NCI-H1417 treated with DMSO at 0.1 percent for 48 hours (cell line): ENCODE results near the gene TMEM80.
"Not testable (repeated sequence)": the region's sequence is repeated elsewhere in the genome, so short reads cannot be mapped to it uniquely, and the experiment has no call there.

Source experiments
- DNase-seq: peaks from one replicate; lab custom pipeline; 2025; lab: John Stamatoyannopoulos, UW

TMEM80 gene

DNA sequence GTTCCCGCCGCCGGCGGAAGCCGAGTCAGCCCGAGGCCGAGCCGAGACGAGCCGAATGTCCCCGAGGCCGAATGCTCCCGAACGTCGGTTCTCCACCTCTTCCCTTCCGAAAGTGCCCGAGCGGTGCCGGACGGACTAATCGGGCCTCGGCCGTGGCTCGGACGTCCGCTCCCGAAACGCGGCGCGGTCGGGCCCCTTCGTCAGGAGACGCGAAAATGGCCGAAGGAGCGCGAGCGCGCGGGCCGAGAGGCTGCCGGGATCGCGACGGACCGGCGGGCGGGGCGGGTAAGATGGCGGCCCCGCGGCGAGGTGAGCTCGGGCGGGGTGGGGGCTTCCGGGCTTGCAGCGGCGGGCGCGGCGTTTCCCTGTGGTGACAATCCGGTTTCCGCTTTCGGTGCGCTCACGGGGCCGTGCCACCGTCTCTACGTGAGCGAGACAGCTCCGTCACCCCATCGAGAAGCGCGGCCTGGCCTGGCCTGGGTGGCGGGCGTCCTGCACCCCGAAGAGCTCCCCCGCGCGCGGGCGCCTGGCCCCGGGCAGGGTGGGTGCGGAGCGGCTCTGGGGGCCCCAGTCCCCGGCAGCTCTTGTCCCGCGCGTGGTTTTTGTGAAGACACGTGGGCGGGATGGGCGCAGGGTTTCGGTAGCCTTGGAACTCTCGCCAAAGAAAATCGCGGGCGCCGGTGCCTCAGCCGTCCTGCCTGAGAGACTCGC is at the start of gene TMEM80:
TSS of gene TMEM80 (plus strand) at position 279 of the 711 bp plus-strand sequence. CDS start at position 291, 12 bp downstream.
- peak; percentile 76 for DNase-seq

DNA sequence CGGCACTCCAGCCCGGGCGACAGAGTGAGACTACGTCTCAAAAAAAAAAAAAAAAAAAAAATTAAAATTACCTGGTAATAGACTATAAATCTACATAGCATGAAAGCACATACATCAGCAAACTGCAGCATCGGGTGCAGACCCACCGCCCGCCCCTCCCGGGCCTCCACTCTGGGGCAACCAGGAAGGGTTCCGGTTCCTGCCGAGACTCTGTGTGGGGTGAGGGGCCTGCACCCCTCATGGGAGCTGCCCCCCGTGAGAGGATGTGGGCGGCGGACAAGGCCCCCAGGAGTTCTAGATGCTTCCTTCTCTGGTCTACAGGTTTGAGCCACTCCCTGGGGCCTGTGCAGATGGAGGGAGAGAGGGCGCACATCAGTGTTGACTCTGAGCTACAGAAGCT is 49.4 kb upstream of the TMEM80 start:
- DNase-seq = no peak

DNA sequence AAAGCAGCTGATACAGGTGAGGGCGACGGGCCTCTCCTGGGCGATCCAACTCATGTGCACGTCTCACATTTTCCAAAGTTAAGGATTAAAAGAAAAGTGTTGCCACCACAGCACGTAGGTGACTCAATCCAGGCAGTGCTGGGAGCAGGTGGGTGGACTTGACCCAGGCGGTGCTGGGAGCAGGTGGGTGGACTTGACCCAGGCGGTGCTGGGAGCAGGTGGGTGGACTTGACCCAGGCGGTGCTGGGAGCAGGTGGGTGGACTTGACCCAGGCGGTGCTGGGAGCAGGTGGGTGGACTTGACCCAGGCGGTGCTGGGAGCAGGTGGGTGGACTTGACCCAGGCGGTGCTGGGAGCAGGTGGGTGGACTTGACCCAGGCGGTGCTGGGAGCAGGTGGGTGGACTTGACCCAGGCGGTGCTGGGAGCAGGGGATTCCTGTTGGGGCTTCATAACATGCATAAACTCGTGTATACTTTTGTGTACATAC is 47.9 kb upstream of the TMEM80 start:
- DNase-seq = not testable (repeated sequence)

DNA sequence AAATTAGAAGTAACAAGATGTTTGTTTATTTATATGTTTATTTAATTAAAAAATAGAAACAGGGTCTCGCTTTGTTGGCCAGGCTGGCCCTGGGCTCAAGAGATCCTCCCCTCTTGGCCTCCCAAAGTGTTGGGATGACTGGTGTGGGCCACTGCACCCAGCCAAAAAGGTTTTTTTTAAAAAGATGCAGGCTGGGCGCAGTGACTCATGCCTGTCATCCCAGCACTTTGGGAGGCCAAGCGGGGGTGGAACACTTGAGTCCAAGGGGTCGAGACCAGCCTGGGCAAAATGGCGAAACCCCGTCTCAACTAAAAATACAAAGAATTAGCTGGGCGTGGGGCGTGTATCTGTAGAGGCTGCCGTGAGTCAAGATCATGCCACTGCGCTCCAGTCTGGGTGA is 45.1 kb upstream of the TMEM80 start:
- DNase-seq = no peak

DNA sequence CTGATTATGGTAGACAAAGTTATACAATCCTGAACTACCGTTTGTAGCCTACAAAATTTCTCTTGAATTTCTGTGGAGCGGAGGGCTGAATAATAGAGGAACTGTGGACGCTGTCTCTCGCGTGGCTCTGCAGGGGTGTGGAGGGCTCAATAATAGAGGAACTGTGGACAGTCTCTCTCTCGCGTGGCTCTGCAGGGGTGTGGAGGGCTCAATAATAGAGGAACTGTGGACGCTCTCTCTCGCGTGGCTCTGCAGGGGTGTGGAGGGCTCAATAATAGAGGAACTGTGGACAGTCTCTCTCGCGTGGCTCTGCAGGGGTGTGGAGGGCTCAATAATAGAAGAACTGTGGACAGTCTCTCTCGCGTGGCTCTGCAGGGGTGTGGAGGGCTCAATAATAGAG is 42.5 kb upstream of the TMEM80 start:
- not testable (repeated sequence) for DNase-seq

DNA sequence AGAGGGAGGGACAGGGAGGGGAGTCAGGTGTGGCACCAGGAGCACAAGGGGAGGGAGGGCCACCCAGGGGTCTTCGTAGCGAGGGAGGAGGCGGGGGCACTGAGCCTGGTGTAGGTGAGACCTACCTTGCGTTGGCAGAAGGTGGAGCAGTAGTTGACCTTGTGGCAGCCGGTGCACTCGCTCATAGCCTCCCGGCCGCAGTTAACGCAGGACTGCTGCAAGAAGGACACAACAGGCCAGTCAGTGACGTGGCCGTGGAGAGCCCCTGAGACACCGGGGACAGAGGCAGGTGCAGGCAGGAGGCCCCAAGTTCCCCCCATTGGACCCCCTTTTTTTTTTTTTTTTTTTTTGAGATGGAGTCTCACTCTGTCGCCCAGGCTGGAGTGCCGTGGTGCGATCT is 41.8 kb upstream of the TMEM80 start:
- no peak for DNase-seq

DNA sequence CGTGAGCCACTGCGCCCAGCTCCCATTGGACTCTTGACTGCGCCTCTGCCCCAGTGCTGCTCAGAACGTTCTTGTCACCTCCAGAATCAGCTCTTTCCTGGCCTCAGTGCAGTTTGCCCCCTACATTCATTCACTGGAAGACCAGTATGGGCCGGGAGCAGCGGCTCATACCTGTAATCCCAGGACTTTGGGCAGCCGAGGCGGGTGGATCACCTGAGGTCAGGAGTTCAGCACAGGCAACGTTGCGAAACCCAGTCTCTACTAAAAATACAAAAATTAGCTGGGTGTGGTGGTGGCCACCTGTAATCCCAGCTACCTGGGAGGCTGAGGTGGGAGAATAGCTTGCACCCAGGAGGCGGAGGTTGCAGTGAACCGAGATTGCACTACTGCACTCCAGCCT is 41.2 kb upstream of the TMEM80 start:
- DNase-seq = not testable (repeated sequence)

DNA sequence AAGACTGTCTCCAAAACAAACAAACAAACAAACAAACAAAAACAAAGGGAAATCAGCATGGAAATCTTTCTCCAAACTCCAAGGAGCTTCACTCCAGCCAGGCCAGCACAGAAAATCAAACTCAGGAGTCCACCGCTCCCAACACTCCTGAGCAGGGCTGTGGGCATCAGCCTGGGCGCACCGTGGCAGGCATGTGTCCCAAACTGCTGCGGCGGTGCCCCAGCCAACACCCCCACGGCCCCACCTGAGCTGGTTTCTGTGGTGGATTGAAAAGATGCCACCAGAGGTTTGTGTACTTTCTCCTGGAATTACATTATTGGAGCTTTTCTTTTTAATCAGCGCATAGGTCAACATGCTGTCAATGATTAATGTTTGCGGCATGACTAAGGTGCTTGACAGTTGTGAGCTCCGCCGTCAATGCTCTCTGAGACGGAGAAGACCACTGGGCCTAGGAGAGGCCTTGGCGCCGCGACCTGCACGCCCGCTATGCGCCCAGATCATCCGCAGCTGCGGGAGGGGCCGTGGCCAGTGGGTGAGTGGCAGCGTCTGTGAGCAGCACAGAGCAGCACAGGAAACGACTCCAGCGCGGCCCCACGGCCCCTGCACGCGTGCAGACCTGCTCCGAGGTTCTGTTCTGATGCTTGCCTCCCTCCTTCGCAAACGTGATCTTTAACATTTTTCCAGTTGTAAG is 40.4 kb upstream of the TMEM80 start:
- DNase-seq = no peak

DNA sequence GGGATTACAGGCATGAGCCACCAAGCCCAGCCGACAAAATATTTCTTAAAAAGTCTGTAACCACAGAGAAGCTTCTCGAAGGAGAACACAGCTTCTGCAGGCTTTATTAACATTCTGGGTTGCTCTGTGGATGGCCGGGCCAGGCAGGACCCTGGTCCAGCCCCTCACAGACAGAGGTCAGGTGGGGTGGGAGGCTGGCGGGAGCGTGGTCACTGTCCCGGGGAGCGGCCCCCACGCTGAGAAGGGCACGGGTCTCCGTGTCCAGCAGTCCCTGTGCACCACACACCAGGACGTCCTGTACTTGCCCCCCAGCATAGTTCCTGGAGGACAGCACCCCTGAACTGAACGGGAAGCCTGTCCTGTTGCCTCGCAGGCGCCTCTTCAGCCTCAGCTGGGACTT is 39.2 kb upstream of the TMEM80 start:
- no peak for DNase-seq

DNA sequence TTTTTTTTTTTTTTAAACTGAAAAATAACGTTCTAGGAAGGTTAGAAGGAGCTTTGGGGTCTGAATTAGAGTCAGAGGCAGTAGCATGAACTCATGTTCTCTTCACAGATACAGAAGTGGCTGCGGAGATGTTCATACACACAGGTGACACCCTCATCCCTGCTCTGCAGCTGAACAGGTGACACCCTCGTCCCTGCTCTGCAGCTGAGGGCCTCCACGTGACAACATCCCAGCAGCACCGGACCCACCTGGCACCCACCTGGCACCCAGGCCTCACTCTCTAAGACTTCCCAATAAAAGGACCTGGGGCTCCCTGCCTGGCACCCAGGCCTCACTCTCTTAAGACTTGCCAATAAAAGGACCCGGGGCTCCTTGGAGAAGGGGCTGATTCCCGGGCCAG is 38.8 kb upstream of the TMEM80 start:
- no peak for DNase-seq

DNA sequence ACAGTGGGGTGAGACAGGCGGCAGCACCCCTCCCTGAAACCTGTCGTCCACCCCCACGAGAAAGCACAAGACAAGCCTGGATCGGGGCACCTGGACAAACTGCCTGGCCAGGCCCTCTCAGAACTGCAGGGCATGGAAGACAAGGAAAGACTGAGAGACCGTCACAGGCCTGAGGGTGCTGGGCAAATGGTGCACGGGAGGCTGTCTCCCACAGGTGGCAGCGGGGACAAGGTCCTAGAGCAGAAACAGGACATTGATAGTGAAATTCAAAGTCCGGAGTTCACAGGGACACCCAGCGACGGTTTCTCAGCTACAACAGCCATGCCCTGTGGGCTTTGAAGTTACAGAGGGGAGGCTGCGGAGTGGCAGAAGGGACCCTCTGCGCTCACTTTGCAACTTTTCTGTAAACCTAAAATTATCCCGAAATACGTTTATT is 37.9 kb upstream of the TMEM80 start:
- DNase-seq = no peak

DNA sequence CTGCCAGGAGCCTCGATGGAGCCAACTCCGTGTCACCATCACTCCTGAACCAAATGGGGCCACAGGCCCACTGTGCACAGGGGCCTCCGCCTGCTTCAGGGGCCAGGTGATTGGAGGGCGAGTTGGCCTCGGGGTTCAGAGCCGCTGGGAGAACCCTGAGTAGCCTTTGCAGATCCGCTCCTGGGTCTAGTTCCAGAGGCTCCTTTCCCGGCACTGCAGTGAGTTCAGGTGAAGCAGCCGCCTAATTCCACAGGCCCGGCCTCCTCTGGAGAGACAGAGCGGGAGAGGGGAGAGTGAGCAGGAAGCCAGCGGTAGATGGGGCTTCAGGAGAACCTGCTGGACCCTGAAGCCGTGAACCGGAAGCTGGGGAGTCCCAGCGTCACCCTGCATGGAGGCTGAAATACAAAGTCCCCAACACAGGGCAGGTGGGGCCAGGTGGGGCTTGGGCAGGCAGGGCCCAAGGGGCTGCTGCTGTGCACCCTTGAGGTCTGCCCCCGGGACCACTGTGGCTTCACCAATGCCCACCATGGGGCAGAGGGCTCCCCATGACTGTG is 36.0 kb upstream of the TMEM80 start:
- no peak for DNase-seq

DNA sequence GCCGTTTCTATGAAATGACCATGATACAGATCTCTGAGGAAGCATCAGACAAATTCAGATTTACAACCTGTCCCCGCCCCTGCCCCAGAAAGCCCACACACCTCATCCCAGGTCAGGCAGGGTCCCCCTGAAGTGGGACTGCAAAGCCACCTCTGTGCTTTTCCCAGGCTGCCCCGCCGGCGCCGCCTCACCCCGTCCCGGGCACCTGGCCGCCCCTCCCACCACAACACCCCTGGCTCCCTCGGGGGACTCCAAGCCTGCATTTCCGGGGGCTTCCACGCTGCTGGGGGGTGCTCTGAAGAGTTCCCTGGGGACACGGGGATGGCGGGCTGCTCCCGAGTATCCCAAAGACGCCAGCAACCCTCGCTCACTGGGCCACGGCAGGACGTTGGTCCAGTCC is 35.3 kb upstream of the TMEM80 start:
- DNase-seq = no peak

DNA sequence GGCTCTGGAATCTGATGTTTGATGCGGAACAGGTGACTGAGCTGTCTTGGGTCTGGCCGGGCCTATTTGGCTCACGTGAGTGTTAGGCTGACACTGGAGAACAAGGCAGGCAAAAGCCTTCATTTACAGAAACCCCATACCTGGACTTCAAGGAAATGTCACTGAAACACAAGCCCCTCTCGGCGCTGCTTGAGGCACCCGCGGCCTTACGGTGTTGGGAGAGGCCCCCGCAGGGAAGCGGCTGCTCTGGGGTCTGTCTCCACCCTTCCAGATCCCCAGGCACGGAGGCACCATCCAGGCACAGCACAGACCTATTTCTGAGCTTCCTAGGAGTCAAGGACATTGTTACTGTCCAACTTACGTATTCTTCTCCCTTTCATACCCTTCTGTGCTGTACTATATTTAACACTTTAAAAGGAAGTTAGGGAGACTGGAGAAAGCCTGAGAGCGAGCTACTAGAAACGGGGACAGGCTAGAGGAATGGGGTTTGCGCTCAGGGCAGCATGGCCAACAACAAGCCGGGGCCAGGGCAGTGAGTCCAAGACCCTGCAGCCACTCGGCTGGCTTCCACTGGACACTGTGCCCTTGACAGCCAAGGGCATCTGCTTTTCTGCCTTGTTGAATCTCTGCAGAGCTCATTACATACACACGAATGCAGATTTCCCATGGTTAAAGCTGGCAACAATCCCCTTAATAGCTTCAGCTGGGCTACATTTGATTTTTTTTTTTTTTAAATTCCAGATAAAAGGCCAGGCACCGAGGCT is 34.8 kb upstream of the TMEM80 start:
- no peak for DNase-seq

DNA sequence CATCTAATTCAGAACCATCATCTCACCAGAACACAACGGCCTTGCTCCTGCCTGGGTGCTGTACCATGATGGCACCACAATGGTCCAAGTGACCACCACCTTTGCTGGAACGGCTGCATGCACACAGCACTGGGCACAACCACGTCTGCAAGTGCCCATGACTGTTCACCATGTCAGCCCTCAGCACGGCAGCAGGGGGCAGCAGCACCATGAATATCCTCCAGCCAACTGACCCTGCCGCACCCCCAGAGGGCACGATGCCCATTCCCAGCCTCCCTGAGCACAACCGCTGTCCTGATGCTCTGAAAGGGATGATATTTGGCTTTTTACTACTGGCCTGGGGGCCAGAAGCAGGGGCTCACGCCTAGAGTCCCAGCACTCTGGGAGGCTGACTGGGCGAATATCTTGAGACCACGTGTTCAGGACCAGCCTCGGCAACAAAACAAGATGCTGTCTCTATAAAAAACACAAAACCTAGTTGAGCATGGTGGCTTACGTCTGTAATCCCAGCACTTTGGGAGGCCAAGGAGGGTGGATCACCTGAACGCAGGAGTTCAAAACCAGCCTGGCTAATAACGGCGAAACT is 32.8 kb upstream of the TMEM80 start:
- no peak for DNase-seq

DNA sequence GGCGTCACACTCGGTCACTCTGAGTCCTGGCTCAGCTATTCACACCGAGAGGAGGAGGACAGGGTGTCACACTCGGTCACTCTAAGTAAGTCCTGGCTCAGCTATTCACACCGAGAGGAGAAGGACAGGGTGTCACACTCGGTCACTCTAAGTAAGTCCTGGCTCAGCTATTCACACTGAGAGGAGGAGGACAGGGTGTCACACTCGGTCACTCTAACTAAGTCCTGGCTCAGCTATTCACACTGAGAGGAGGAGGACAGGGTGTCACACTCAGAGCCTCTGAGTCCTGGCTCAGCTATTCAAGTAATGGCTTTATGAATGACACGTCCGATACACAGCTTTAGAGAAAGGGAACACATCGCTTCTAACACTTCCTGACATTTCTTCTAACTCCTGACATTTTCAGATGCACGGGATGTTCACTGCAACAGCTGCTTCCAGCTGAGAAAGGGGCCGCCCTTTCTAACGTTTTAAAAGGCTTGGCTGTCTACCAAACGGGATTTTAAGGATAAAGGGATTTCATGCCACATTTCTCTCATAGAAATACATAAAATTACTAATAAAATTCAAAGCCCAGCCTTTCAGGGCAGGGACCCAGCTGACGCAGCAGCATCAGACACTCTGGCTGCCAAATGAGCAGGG is 30.4 kb upstream of the TMEM80 start:
- no peak for DNase-seq

DNA sequence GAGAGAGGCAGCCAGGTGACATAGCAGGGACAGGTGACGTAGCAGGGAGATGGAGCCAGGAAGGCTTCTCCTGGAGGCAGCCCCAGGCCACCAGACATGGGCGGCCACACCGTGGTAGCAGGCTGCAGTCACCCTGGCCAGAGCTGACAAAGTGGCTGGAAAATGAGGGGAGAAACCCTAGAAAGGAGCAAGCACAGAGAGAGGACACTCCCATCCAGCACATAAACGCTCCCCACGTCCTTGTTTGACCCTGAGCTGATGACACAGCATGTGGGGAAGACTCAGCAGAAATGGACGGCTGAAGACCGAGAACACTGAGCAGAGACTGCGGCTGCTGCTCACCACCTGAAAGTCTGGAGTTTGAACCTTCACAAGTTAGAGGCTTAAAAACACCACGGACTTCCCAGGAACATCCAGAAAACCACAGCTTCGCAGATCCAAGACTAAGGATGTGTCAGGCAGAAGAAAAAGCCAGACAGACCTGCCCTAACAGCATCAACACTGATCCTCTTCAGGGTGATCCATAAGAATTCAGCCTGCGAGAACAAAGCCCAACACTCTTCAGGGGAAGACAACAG is 29.8 kb upstream of the TMEM80 start:
- DNase-seq = no peak

DNA sequence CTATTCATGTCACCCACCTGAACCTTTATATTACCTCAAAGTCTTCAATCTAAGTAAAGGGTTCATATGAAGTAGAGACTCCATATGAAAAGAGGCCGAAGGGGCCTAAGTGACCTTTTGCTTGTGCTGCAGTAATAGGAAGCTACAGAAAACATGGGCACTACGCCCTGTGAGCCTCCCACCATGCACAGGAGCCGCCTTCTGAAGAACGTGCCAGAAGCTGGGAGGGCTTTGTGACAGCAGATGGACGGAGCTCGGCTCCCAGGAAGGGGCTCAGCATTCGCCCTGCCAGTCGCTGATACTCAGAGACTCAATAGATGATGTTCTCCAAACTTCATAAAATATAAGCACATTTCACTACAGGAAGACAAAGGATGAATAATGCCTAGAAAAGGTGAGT is 21.8 kb upstream of the TMEM80 start:
- no peak for DNase-seq

DNA sequence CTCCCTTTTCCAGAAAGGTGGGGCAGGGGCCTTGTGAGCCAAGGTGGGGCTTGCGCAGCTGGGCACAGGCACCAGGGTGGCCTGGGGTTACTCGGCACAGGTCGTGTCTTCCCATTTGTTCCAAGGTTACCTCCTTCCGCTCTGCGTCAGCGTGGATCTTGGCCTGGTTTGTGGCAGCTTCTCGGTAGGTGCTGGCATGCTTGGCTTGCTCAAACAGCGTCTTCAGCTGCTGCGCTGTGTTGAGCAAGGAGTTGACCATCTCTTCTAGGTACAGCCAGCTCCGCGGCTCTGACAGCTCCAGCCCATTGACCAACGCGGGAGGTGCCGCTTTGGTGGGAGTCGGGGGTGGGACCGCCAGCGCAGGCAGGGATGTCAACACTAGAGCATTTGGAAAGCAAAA is 21.2 kb upstream of the TMEM80 start:
- no peak for DNase-seq

DNA sequence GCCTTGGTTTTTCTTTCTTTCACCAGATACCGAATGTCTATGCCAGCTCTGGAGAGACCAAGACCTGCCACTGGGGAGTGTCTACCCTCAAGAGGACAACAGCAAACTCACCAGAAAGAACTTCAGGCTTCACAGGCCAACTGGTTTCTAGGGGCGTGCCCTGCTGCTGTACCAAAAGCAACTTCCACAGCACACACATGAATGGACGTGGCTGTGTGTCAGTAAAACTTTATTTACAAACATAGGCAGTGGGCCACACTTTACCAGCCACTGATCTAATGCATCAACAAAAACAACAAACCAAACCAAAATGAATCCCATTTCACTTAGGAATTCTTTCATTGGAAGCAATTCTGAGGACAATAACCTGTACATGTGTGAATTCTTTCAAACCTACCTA is 17.3 kb upstream of the TMEM80 start:
- DNase-seq = no peak
